ENCODE measurements around the gene NSUN3. TPM values are rescaled to one million over a fixed set of nuclear protein-coding genes. Genes with fewer than 3 reads are reported as not detected.

Gene NSUN3
- total and polyA plus RNA-seq, 8 donors: 2.4 to 88.8 (median 16.9) TPM

DNA sequence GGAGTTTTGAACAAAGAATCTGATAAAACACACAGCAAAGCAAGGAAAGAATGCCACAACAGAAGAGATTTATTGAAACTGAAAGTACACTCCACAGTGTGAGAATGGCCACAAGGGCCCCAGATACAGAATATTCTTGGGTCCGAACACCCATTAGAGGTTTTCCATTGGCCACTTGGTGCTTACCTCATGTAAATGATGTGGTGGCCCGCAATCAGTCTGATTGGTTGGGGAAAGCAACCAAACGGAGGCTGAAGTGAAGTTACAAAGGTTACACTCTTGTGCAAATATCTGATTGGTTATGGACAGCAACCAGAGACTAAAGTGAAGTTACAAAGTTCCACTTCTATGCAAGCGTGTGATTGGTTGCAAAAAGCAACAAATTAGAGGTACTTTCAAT is 20.4 kb downstream of the NSUN3 start:
- Histone ChIP-seq H3K9me3 (no peaks in the 10 kb centered on the region), H3K27me3 (no peaks in the 10 kb centered on the region), H3K36me3 (peaks cover 8 to 36% (median 31%) of the 10 kb centered on the region in 4 donors), H3K4me3 (no peak overlapping the region), H3K4me1 (peaks cover 10 to 30% (median 19%) of the 10 kb centered on the region in 4 donors), H3K27ac (no peak overlapping the region)
- TF ChIP-seq POLR2A (IDR thresholded peaks at IDR 0.05) (no peak), EP300 (IDR thresholded peaks at IDR 0.05) (no peak), POLR2AphosphoS5 (IDR thresholded peaks at IDR 0.05) (no peak)
- TF ChIP-seq, protein P1, sequence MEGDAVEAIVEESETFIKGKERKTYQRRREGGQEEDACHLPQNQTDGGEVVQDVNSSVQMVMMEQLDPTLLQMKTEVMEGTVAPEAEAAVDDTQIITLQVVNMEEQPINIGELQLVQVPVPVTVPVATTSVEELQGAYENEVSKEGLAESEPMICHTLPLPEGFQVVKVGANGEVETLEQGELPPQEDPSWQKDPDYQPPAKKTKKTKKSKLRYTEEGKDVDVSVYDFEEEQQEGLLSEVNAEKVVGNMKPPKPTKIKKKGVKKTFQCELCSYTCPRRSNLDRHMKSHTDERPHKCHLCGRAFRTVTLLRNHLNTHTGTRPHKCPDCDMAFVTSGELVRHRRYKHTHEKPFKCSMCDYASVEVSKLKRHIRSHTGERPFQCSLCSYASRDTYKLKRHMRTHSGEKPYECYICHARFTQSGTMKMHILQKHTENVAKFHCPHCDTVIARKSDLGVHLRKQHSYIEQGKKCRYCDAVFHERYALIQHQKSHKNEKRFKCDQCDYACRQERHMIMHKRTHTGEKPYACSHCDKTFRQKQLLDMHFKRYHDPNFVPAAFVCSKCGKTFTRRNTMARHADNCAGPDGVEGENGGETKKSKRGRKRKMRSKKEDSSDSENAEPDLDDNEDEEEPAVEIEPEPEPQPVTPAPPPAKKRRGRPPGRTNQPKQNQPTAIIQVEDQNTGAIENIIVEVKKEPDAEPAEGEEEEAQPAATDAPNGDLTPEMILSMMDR (IDR thresholded peaks at IDR 0.05): no peak
- 80 to 87% (median 83%) methylated on average over 4 of the region's 4 CpGs for WGBS, 5 donors
- DNase-seq: no peak
- intact Hi-C loops (cut with DNase I; ENCODE audit: low total_unique reads): no loop called here

DNA sequence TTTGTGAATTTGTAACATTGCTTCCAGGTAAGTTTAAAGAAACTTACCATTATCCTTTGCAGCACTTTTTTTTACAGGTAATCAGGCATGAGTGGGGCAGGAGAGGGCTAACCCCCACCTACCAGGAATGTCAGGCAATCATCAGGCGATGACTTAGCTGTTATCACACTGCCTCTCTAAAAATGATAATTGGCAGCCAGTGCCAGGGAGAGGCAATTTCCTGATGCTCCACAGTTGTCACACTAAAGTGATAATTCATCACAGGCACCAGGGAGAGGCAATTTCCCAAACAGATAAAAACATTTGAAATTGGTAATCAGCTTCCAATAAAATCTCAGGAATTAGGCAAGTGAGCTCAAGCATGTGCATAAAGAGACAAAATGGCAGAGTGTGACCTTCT is 26.3 kb downstream of the NSUN3 start:
- 70 to 90% (median 86%) methylated on average over 1 of the region's 1 CpG for WGBS, 5 donors
- no peaks in the 10 kb centered on the region for H3K9me3 ChIP-seq
- intact Hi-C loops (cut with DNase I; ENCODE audit: low total_unique reads): no loop called here
- H3K27ac ChIP-seq: no peak overlapping the region
- H3K36me3 ChIP-seq: peaks cover 11 to 66% (median 59%) of the 10 kb centered on the region in 4 donors
- TF ChIP-seq POLR2A (IDR thresholded peaks at IDR 0.05): no peak
- TF ChIP-seq POLR2AphosphoS5 (IDR thresholded peaks at IDR 0.05): no peak
- TF ChIP-seq, protein P1 (IDR thresholded peaks at IDR 0.05): no peak
- no peak for TF ChIP-seq EP300 (IDR thresholded peaks at IDR 0.05)
- no peak overlapping the region for H3K4me3 ChIP-seq
- H3K4me1 ChIP-seq: no peaks in the 10 kb centered on the region
- DNase-seq: no peak
- no peaks in the 10 kb centered on the region for H3K27me3 ChIP-seq

DNA sequence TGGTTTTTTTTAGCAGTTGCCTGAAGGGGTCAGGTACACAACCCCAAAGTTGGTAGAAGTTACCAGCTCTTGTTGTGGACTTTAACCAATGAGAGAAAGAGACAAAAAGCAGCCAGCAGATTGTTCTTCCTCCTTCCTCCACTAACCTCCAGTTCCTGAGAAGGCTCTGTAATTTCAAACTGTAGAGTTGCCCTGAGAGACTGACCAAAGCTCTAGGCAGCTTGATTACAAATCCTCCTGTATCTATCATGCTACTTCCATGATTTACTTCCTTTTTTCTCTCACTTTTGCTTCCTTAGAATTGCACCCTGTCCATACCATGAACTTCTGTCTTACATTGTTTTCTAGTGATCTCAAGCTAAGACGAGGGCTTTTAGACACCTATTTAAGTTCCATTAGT is 29.2 kb downstream of the NSUN3 start:
- no peak overlapping the region for H3K4me3 ChIP-seq
- WGBS, 5 donors: 85 to 96% (median 94%) methylated on average over 1 of the region's 1 CpG
- no peaks in the 10 kb centered on the region for H3K4me1 ChIP-seq
- TF ChIP-seq POLR2AphosphoS5 (IDR thresholded peaks at IDR 0.05) (no peak), POLR2A (IDR thresholded peaks at IDR 0.05) (no peak), EP300 (IDR thresholded peaks at IDR 0.05) (no peak)
- TF ChIP-seq, protein P1 (IDR thresholded peaks at IDR 0.05): no peak
- no peaks in the 10 kb centered on the region for H3K27me3 ChIP-seq
- H3K36me3 ChIP-seq: peaks cover 20 to 70% (median 65%) of the 10 kb centered on the region in 4 donors
- no peaks in the 10 kb centered on the region for H3K9me3 ChIP-seq
- no peak for DNase-seq
- intact Hi-C loops (cut with DNase I; ENCODE audit: low total_unique reads): no loop called here
- H3K27ac ChIP-seq: no peak overlapping the region

DNA sequence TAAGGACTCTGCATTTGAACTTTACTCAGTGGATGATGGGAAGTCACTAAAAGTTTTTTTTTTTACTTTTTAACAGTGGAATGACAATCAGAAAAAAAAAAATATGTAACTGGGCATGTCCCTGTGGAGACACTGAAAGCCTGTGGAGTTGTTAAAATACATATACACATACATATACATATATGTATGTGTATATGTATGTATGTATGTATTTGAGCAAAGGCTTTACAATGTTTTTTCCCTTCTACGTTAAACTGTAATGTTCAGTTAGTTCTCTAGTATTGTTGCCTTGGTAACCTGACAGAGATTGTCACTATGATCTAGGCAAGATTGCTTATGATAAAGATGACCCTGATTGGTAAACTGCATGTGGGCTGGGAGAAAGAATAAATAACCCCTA is 30.3 kb downstream of the NSUN3 start:
- H3K4me3 ChIP-seq: no peak overlapping the region
- WGBS, 5 donors: 83 to 92% (median 88%) methylated on average over 1 of the region's 1 CpG
- no peak overlapping the region for H3K27ac ChIP-seq
- no peaks in the 10 kb centered on the region for H3K9me3 ChIP-seq
- no peak for DNase-seq
- intact Hi-C loops (cut with DNase I; ENCODE audit: low total_unique reads): no loop called here
- TF ChIP-seq POLR2AphosphoS5 (IDR thresholded peaks at IDR 0.05): no peak
- TF ChIP-seq EP300 (IDR thresholded peaks at IDR 0.05): no peak
- no peak for TF ChIP-seq POLR2A (IDR thresholded peaks at IDR 0.05)
- TF ChIP-seq, protein P1 (IDR thresholded peaks at IDR 0.05): no peak
- peaks cover 21 to 80% (median 75%) of the 10 kb centered on the region in 4 donors for H3K36me3 ChIP-seq
- H3K27me3 ChIP-seq: no peaks in the 10 kb centered on the region
- H3K4me1 ChIP-seq: no peaks in the 10 kb centered on the region

All from stomach (tissue), 9 donors.